Measurements from ENCODE around the gene LGR6. TPM values are rescaled to one million over a fixed set of nuclear protein-coding genes. Genes with fewer than 3 reads are reported as not detected.

The LGR6 gene
- total and polyA plus RNA-seq, 4 donors, result 11.6 to 67.8 (median 33.6) TPM

GRCh38 chr1:202306535-202307345, 113.1 kb downstream of the LGR6 start:
- Histone ChIP-seq H3K27ac (ENCODE audit: low read depth in 1 of 2, low read length in 2 of 2) (no peak overlapping the region), H3K4me3 (ENCODE audit: low read length in 2 of 2) (no peak overlapping the region), H3K27me3 (ENCODE audit: control insufficient read depth in 1 of 2, insufficient read depth in 2 of 2, low read length in 1 of 2) (no peaks in the 10 kb centered on the region), H3K36me3 (ENCODE audit: control insufficient read depth in 1 of 2, insufficient read depth in 2 of 2, low read length in 1 of 2) (peaks cover 0 to 3% of the 10 kb centered on the region in 2 donors), H3K4me1 (ENCODE audit: control insufficient read depth in 1 of 2, insufficient read depth in 2 of 2, low read length in 2 of 2) (no peaks in the 10 kb centered on the region), H3K9me3 (ENCODE audit: control insufficient read depth, low read length) (no peaks in the 10 kb centered on the region)
- DNase-seq, result no peak
- WGBS, 2 donors, result 77 to 79% methylated on average over 9 of the region's 9 CpGs
- no peak for ATAC-seq (ENCODE audit: low FRiP score)
- intact Hi-C loops (cut with DNase I), result no loop called here

GRCh38 chr1:202310071-202310725, 116.6 kb downstream of the LGR6 start:
- no peaks in the 10 kb centered on the region for H3K27me3 ChIP-seq (ENCODE audit: control insufficient read depth in 1 of 2, insufficient read depth in 2 of 2, low read length in 1 of 2)
- no peaks in the 10 kb centered on the region for H3K9me3 ChIP-seq (ENCODE audit: control insufficient read depth, low read length)
- DNase-seq (no peak), ATAC-seq (ENCODE audit: low FRiP score) (no peak)
- H3K27ac ChIP-seq (ENCODE audit: low read depth in 1 of 2, low read length in 2 of 2), result no peak overlapping the region
- peaks cover 0 to 1% of the 10 kb centered on the region in 2 donors for H3K36me3 ChIP-seq (ENCODE audit: control insufficient read depth in 1 of 2, insufficient read depth in 2 of 2, low read length in 1 of 2)
- no peaks in the 10 kb centered on the region for H3K4me1 ChIP-seq (ENCODE audit: control insufficient read depth in 1 of 2, insufficient read depth in 2 of 2, low read length in 2 of 2)
- intact Hi-C loops (cut with DNase I), result no loop called here
- H3K4me3 ChIP-seq (ENCODE audit: low read length in 2 of 2), result no peak overlapping the region

- peaks cover 0 to 1% of the 10 kb centered on the region in 2 donors for H3K36me3 ChIP-seq (ENCODE audit: control insufficient read depth in 1 of 2, insufficient read depth in 2 of 2, low read length in 1 of 2)
- intact Hi-C loops (cut with DNase I), result no loop called here
- H3K27me3 ChIP-seq (ENCODE audit: control insufficient read depth in 1 of 2, insufficient read depth in 2 of 2, low read length in 1 of 2), result no peaks in the 10 kb centered on the region
- no peak overlapping the region for H3K27ac ChIP-seq (ENCODE audit: low read depth in 1 of 2, low read length in 2 of 2)
- ATAC-seq (ENCODE audit: low FRiP score) (no peak), DNase-seq (no peak)
- 94% methylated on average over 2 to 3 of the region's 3 CpGs for WGBS, 2 donors
- H3K9me3 ChIP-seq (ENCODE audit: control insufficient read depth, low read length), result no peaks in the 10 kb centered on the region
- no peak overlapping the region for H3K4me3 ChIP-seq (ENCODE audit: low read length in 2 of 2)
- H3K4me1 ChIP-seq (ENCODE audit: control insufficient read depth in 1 of 2, insufficient read depth in 2 of 2, low read length in 2 of 2), result no peaks in the 10 kb centered on the region
Observed at GRCh38 chr1:202310746-202311145, 117.1 kb downstream of the LGR6 start.

- Histone ChIP-seq H3K4me3 (ENCODE audit: low read length in 2 of 2) (no peak overlapping the region), H3K9me3 (ENCODE audit: control insufficient read depth, low read length) (no peaks in the 10 kb centered on the region), H3K27ac (ENCODE audit: low read depth in 1 of 2, low read length in 2 of 2) (peak overlapping the region in 1 of 2 donors; percentile 14), H3K36me3 (ENCODE audit: control insufficient read depth in 1 of 2, insufficient read depth in 2 of 2, low read length in 1 of 2) (no peaks in the 10 kb centered on the region), H3K27me3 (ENCODE audit: control insufficient read depth in 1 of 2, insufficient read depth in 2 of 2, low read length in 1 of 2) (no peaks in the 10 kb centered on the region), H3K4me1 (ENCODE audit: control insufficient read depth in 1 of 2, insufficient read depth in 2 of 2, low read length in 2 of 2) (no peaks in the 10 kb centered on the region)
- DNase-seq, result no peak
- no peak for ATAC-seq (ENCODE audit: low FRiP score)
- intact Hi-C loops (cut with DNase I), result no loop called here
- 6 to 7% methylated on average over 14 of the region's 14 CpGs for WGBS, 2 donors
Observed at GRCh38 chr1:202311875-202312635, 118.5 kb downstream of the LGR6 start.

- peaks cover 0 to 9% of the 10 kb centered on the region in 2 donors for H3K36me3 ChIP-seq (ENCODE audit: control insufficient read depth in 1 of 2, insufficient read depth in 2 of 2, low read length in 1 of 2)
- no peak overlapping the region for H3K4me3 ChIP-seq (ENCODE audit: low read length in 2 of 2)
- H3K4me1 ChIP-seq (ENCODE audit: control insufficient read depth in 1 of 2, insufficient read depth in 2 of 2, low read length in 2 of 2), result no peaks in the 10 kb centered on the region
- H3K27ac ChIP-seq (ENCODE audit: low read depth in 1 of 2, low read length in 2 of 2), result no peak overlapping the region
- intact Hi-C loops (cut with DNase I), result loop anchor here (2.0 kb wide), 2 partner anchors 123 to 131 kb away; partner anchors contain the start of gene LGR6 (in 2 of the 2)
- H3K9me3 ChIP-seq (ENCODE audit: control insufficient read depth, low read length), result no peaks in the 10 kb centered on the region
- 32 to 34% methylated on average over 9 of the region's 9 CpGs for WGBS, 2 donors
- DNase-seq, result peak; percentile 87 to 90
- peak; percentile 71 for ATAC-seq (ENCODE audit: low FRiP score)
- H3K27me3 ChIP-seq (ENCODE audit: control insufficient read depth in 1 of 2, insufficient read depth in 2 of 2, low read length in 1 of 2), result no peaks in the 10 kb centered on the region
Observed at GRCh38 chr1:202315576-202316168, 122.1 kb downstream of the LGR6 start.

GRCh38 chr1:202316186-202316585, 122.6 kb downstream of the LGR6 start:
- H3K4me3 ChIP-seq (ENCODE audit: low read length in 2 of 2), result no peak overlapping the region
- no peaks in the 10 kb centered on the region for H3K27me3 ChIP-seq (ENCODE audit: control insufficient read depth in 1 of 2, insufficient read depth in 2 of 2, low read length in 1 of 2)
- H3K9me3 ChIP-seq (ENCODE audit: control insufficient read depth, low read length), result no peaks in the 10 kb centered on the region
- DNase-seq, result no peak
- no peak overlapping the region for H3K27ac ChIP-seq (ENCODE audit: low read depth in 1 of 2, low read length in 2 of 2)
- H3K36me3 ChIP-seq (ENCODE audit: control insufficient read depth in 1 of 2, insufficient read depth in 2 of 2, low read length in 1 of 2), result peaks cover 0 to 9% of the 10 kb centered on the region in 2 donors
- no peak for ATAC-seq (ENCODE audit: low FRiP score)
- intact Hi-C loops (cut with DNase I), result no loop called here
- H3K4me1 ChIP-seq (ENCODE audit: control insufficient read depth in 1 of 2, insufficient read depth in 2 of 2, low read length in 2 of 2), result no peaks in the 10 kb centered on the region

GRCh38 chr1:202317941-202318925, 124.6 kb downstream of the LGR6 start:
- H3K9me3 ChIP-seq (ENCODE audit: control insufficient read depth, low read length), result no peaks in the 10 kb centered on the region
- no peak overlapping the region for H3K4me3 ChIP-seq (ENCODE audit: low read length in 2 of 2)
- H3K27me3 ChIP-seq (ENCODE audit: control insufficient read depth in 1 of 2, insufficient read depth in 2 of 2, low read length in 1 of 2), result no peaks in the 10 kb centered on the region
- H3K36me3 ChIP-seq (ENCODE audit: control insufficient read depth in 1 of 2, insufficient read depth in 2 of 2, low read length in 1 of 2), result peaks cover 0 to 9% of the 10 kb centered on the region in 2 donors
- WGBS, 2 donors, result 85 to 86% methylated on average over 52 of the region's 52 CpGs
- H3K4me1 ChIP-seq (ENCODE audit: control insufficient read depth in 1 of 2, insufficient read depth in 2 of 2, low read length in 2 of 2), result no peaks in the 10 kb centered on the region
- H3K27ac ChIP-seq (ENCODE audit: low read depth in 1 of 2, low read length in 2 of 2), result no peak overlapping the region
- intact Hi-C loops (cut with DNase I), result no loop called here
- ATAC-seq (ENCODE audit: low FRiP score), result peak; percentile 23
- DNase-seq, result no peak
